ENCODE results near the gene NUCKS1. TPM values are rescaled to one million over a fixed set of nuclear protein-coding genes. Genes with fewer than 3 reads are reported as not detected.

NUCKS1 gene
- total RNA-seq, 1 experiment from 2014 or later, result 401 TPM

DNA sequence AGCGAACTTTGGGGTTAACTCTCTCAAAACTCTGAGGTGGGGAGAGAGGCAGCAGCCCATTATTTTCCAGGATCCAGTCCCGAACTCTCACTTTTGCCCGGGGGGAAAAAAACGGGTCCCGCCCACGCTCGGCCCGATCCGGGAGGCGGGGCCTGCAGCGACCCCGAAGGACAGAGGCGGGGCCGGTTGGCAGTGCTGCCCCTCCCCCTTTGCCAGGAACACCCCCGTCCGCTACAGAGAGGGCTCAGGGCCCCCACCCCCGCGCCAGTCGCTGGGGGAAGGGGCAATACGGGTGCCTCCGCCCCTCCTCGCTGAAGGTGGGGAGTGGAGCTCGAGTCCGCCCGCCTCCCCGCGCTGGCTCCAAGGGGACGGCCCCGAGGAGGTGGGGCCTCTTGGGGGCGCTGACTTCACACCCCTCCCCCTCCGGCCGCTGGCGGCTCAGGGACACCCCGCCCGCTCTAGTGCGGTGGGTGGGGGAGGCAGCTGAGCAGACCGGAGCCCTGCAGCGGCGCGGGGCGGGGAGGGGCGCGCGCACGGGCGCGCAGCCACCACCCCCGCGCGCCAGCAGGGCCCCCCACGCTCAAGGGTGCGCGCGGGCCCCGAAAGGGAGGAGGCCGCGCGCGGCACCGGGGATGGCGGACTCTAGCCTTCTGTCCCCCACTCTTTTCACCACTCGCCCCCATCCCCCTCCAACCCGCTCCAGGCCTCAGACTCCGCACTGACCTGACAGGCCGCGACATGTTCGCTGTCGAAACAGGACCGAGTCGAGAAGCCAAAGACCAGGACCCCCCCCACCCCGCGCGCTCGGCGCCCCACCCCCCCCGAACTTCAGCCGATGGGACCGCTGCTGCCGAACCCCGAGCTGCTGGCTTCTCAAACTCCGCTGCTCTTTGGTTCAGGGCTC lies 496 bp downstream of the NUCKS1 start (continued):
- TF ChIP-seq FOXP1 (CRISPR knock-in tag; IDR thresholded peaks at IDR 0.05; ENCODE audit: borderline replicate concordance), result peak; percentile 41; the same call in 1 of the 2 replicates
- TF ChIP-seq ZMAT4 (CRISPR knock-in tag; IDR thresholded peaks at IDR 0.05), result peak; percentile 55; the same call in 1 of the 2 replicates
- peak; percentile 70; the same call in 1 of the 2 replicates for TF ChIP-seq ZBTB43 (CRISPR knock-in tag; IDR thresholded peaks at IDR 0.05)
- TF ChIP-seq ZNF281 (CRISPR knock-in tag; IDR thresholded peaks at IDR 0.05), result peak; percentile 95
- peak; percentile 38; the same call in 1 of the 2 replicates for TF ChIP-seq PRRX2 (CRISPR knock-in tag; IDR thresholded peaks at IDR 0.05)
- TF ChIP-seq, protein P1, sequence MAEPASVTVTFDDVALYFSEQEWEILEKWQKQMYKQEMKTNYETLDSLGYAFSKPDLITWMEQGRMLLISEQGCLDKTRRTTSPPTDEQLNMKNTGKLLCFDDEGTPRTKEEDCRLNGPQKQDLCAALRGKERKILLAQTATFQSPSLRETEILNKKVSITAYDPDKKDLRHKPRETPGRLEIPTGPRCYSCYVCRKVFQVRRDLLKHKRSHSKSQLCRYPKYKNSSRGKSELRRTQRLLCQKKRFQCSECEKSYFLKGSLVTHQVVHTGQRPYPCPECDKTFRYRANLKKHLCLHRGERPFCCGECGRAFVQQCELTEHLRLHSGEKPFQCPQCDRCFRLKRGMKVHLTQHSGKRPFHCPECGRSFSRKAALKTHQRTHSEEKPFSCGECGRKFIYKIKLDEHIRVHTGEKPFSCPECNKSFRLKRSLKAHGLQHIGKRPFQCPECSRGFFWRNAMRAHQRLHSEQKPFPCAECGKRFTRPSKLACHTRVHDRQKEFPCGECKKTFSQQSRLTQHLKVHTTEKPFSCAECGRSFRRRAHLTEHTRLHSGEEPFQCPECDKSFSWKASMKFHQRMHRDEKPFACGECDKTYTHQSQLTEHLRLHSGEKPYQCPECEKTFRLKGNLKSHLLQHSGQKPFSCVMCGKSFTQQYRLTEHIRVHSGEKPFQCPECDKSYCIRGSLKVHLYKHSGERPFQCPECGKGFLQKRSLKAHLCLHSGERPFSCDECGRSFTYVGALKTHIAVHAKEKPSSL (CRISPR knock-in tag; conservative IDR thresholded peaks at IDR 0.05), result 0 out of 2 replicates have a peak, but pooled peaks have one; percentile 66
- TF ChIP-seq JUN (CRISPR knock-in tag; IDR thresholded peaks at IDR 0.05), result 0 out of 2 replicates have a peak, but pooled peaks have one; percentile 26
- no peak for TF ChIP-seq MAX (CRISPR knock-in tag; IDR thresholded peaks at IDR 0.05)
- peak; percentile 55; the same call in 1 of the 2 replicates for TF ChIP-seq FOXK1 (CRISPR knock-in tag; IDR thresholded peaks at IDR 0.05)

DNA sequence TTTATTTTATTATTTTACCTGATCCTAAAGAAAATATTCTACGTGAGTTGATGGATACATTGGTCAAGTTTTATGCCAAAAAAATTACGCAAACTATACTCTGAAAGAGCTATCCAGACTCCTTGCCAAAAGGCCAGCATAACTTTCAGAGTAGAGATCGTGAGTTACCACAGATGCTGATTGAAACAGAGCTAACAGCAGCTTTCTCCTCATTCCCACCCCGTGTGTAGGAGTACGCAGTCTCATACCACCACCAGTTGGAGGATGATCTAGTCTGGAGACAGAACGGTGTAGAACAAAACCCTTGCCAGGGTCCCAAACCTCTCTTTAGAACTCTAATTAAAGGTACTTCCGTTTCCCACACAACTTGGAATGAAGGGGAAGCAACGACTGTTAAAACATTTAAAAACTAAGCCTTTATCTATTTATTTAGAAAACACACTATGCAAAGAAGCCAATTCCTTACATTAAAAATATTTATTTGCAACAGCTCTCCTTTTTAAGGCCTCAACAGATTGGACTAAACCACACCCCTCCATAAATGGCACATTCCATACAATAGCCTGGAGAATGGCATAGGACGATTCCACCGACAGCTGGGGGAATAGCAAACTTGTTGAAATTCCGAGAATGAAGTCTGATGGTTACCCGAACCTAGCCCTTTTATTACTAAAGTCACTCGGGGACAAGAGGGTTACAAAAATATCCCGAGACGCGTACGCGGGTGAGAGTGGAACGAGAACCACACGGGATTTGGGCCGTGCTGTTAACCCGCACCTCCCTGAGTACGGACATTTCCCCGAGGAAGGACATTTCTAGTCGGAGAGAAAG lies 1.4 kb downstream of the NUCKS1 start:
- CTCF ChIA-PET, result interaction anchor here (0.7 to 1.1 kb wide), 4 partner anchors 37 to 229 kb away, joined by 3 to 10 read pairs (median 4); no protein-coding TSS in a partner anchor
- peaks cover 11% of the 10 kb centered on the region for H3K36me3 Mint-ChIP-seq
- POLR2A ChIA-PET, result interaction anchor here (0.7 to 1.5 kb wide), 6 partner anchors 8 to 116 kb away, joined by 3 to 6 read pairs (median 4); partner anchors contain the start of genes ELK4 and RAB29

More for the DNA sequence above, 1.4 kb downstream of the NUCKS1 start:
- H3K4me3 Mint-ChIP-seq, result peak overlapping the region; percentile 97
- peaks cover 7% of the 10 kb centered on the region for H3K9me3 Mint-ChIP-seq
- no peak for ATAC-seq
- no peaks in the 10 kb centered on the region; the same call in 1 of the 2 replicates for H3K27me3 Mint-ChIP-seq (ENCODE audit: low read depth)
- H3K4me1 Mint-ChIP-seq, result peaks cover 55% of the 10 kb centered on the region
- H3K27ac Mint-ChIP-seq, result peak overlapping the region; percentile 68
- TF ChIP-seq NFATC4 (CRISPR knock-in tag; IDR thresholded peaks at IDR 0.05), result peak; percentile 64; the same call in 1 of the 2 replicates
- TF ChIP-seq AFF4 (CRISPR knock-in tag; IDR thresholded peaks at IDR 0.05; ENCODE audit: borderline replicate concordance), result no peak
- TF ChIP-seq ZNF532 (CRISPR knock-in tag; IDR thresholded peaks at IDR 0.05; ENCODE audit: borderline replicate concordance), result 0 out of 2 replicates have a peak, but pooled peaks have one; percentile 58
- DNase-seq (ENCODE audit: low spot score), result no peak
